Omental fat pad (tissue), 4 donors: ENCODE measurements around the gene SYT1. TPM values are rescaled to one million over a fixed set of nuclear protein-coding genes. Genes with fewer than 3 reads are reported as not detected.

Experiments used
- ATAC-seq: fragments of 150-250 bp; one replicate; pipeline ENCODE4 v1.9.1; 2016; ENCODE audit warnings: mild to moderate bottlenecking, moderate library complexity; ENCODE audit not compliant: low FRiP score
- DNase-seq: peaks from one replicate; pipeline ENCODE4 v3.0.0-alpha.2; 2019; ENCODE audit warnings: low spot score
- total RNA-seq, 4 donors: library from RNA; depleted of rRNA; stranded (reverse); fragments of >200 nt; gene quantifications; one replicate each; pipeline ENCODE4 v1.1.0, GENCODE V29; 2016
- TF ChIP-seq, protein P1 (sequence below), 3 donors: fragments of 450-650 bp; IDR thresholded peaks; one replicate each; pipeline ENCODE4 v1.5.1; 2016 to 2017; ENCODE audit warnings: antibody characterized with exemption in 3 of 3, mild to moderate bottlenecking in 3 of 3, moderate library complexity in 2 of 3

The SYT1 gene
- total RNA-seq, 4 donors from 2014 or later, result 0.72 to 3.1 (median 1.7) TPM

GRCh38 chr12:79356216-79356615, 491.6 kb downstream of the SYT1 start:
- no peak for ATAC-seq
- no peak for DNase-seq

DNA sequence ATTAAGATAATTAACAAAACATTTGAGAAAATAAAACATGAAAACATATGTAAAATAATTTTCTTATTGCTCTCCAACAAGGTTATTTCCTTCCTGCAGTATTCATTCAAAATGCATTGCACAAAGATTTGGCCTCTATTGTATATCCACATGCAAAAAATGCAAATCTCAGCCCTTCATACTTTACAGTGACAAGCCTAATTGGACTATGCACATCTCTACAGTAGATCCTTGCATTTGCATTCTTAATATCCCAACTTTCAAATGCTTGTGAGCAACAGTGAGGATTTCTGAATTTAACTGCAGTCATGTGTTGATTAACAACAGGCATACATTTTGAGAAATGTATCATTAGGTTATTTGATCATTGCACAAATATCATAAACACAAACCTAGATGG, 492.5 kb downstream of the SYT1 start:
- DNase-seq (no peak), ATAC-seq (no peak)
- TF ChIP-seq, protein P1, sequence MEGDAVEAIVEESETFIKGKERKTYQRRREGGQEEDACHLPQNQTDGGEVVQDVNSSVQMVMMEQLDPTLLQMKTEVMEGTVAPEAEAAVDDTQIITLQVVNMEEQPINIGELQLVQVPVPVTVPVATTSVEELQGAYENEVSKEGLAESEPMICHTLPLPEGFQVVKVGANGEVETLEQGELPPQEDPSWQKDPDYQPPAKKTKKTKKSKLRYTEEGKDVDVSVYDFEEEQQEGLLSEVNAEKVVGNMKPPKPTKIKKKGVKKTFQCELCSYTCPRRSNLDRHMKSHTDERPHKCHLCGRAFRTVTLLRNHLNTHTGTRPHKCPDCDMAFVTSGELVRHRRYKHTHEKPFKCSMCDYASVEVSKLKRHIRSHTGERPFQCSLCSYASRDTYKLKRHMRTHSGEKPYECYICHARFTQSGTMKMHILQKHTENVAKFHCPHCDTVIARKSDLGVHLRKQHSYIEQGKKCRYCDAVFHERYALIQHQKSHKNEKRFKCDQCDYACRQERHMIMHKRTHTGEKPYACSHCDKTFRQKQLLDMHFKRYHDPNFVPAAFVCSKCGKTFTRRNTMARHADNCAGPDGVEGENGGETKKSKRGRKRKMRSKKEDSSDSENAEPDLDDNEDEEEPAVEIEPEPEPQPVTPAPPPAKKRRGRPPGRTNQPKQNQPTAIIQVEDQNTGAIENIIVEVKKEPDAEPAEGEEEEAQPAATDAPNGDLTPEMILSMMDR (IDR thresholded peaks at IDR 0.05), result no peak

More at GRCh38 chr12:79356216-79356615, 491.6 kb downstream of the SYT1 start:
- TF ChIP-seq, protein P1 (IDR thresholded peaks at IDR 0.05), result no peak

DNA sequence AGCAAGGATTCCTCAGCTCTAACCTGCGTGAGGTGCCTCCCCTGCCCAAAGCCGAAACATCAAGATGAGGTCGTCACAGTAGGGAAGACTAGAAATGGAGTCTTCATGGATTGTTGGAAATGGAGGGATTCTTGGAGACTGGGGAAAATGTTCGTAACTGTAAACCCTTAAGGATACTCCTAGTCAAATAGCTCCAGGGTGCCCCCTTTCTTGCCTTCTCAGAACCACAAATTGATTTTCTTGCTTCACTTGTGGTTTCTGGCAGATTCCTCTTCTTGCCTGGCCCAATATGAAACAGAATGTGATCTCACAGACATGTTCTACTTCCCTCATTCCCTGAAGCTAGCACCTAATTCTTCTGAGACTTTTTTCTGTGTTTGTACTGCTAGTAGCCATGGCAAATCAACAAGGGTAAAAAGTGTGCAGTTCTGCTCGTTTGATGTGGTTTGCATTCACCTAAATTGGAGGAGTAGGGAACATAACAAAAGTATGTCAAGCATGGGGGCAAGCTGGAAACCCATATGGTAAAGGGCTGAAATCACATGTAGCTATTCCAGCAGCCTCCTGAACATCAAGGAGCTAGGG, 494.2 kb downstream of the SYT1 start:
- DNase-seq (no peak), ATAC-seq (no peak)
- TF ChIP-seq, protein P1 (IDR thresholded peaks at IDR 0.05), result no peak

DNA sequence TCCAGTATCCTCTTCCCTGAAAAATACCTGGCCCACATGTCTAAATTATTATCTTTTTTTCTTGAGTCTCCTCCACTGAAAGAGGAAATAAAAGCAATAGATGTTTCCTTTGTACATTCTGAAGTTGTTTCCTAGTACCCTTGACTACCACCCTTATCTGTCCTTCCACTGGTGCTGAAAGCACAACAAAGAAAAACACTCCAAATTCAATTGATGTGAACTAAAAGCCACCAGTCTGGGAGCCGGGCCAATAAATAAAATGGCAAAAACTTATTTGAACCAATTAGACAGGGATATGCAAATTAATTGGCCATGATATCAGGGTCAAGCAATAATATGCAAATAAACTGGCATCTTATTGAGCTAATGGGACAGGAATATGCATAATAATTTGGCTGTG, 495.7 kb downstream of the SYT1 start:
- ATAC-seq, result no peak
- DNase-seq, result no peak
- TF ChIP-seq, protein P1 (IDR thresholded peaks at IDR 0.05), result no peak

DNA sequence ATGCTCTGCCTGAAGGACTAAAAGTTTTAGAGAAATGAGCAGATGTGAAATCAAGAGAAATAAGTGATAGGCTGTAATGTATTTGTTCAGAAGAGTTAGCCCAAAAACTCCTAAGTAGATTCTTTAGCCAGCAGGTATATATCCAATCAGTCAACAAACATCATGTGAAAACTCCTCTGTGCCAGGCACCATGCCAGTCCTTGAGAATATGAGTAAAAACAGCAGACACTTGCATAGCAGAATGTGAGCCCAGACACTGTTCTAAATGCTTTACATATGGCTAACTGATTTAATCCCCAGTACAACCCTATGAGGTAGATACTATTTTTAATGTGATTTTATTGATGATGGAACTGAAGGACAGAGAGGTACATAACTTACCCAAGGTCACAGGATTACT, 496.4 kb downstream of the SYT1 start:
- DNase-seq (no peak), ATAC-seq (no peak)
- TF ChIP-seq, protein P1 (IDR thresholded peaks at IDR 0.05), result no peak

- ATAC-seq (no peak), DNase-seq (no peak)
- TF ChIP-seq, protein P1 (IDR thresholded peaks at IDR 0.05), result no peak
Observed at GRCh38 chr12:79364197-79364596, 499.6 kb downstream of the SYT1 start.

GRCh38 chr12:79366374-79366773, 501.8 kb downstream of the SYT1 start:
- no peak for ATAC-seq
- no peak for DNase-seq
- TF ChIP-seq, protein P1 (IDR thresholded peaks at IDR 0.05), result no peak
